IPS-18c (cell line): ENCODE measurements around the gene RPS23.
"Not testable (repeated sequence)": the region's sequence is repeated elsewhere in the genome, so short reads cannot be mapped to it uniquely, and the experiment has no call there.

Experiments
- H3K4me3 ChIP-seq: 2 replicates; pipeline ENCODE4 v1.7.0; 2013; ENCODE audit warnings: low read depth, mild to moderate bottlenecking, low read length, moderate library complexity; ENCODE audit not compliant: insufficient read depth
- H3K9me3 ChIP-seq: one replicate; pipeline ENCODE4 v1.6.1; 2013; ENCODE audit warnings: mild to moderate bottlenecking, low read length, moderate library complexity; ENCODE audit not compliant: control insufficient read depth, insufficient read depth

RPS23 gene

DNA sequence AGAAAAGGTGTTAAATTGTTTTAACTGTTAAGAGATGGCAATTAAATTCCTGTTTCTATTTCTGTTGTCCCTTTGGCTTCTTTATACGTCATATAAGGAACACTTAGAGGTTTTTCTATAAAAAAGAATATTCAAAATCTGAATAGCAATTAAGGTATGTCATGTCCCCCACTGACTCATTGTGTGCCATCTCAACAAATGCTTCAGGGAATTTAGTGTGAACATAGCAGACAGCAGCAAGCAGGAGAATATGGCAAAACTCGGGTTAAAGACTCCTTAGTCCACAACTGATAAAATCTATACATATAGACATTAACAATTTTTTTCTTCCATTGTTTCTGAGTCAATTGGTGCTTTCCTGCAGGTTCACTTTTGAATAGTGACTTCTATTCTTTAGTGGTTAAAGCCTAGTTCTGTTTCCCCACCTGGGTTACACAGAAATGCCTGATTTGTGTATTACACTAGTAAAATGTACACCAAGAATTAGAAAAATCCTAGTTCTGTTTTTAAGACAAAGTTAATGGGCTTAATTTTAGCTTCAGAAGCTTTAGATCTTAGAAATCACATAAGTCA is 17.9 kb upstream of the RPS23 start:
- Histone ChIP-seq H3K4me3 (no peak overlapping the region), H3K9me3 (no peaks in the 10 kb centered on the region)

DNA sequence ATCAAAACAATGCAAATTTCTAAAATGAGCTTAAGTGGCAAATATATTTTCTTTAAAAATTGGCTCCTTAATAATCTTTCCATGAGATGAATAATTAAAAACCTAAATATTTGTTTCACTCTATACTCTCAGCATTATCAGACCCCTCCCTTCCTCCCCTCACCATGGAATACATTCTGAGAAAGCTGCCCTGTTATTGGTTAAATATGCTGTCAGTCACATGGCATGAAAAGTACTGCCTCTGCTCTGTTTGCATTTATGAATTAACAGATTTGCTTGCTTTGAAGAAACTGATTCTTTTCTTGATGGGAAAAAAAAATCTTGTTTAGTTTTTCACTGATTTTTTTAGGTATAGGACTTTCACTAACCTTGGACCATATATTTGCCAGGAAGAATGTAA is 17.0 kb upstream of the RPS23 start:
- no peaks in the 10 kb centered on the region for H3K9me3 ChIP-seq
- H3K4me3 ChIP-seq = no peak overlapping the region

DNA sequence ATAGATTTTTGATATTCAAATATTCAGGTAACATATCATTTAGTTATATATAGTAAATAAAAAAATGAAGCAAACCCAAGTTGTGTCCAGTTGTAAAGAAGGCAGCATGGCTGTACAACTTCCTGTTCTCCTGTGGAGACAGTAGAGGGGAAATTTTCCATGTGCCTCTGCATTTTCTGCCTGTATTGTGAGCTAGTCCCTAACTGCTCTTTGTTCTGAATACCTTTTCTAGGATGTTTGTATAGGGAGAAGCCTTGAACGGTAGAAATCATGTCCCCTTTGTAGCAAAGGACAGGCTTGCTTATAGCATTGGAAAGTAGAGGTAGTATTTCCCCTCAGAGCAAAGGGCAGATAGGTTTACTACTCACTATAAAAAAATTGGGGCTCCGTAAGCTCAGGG is 13.3 kb upstream of the RPS23 start:
- H3K9me3 ChIP-seq = no peaks in the 10 kb centered on the region
- H3K4me3 ChIP-seq = no peak overlapping the region

DNA sequence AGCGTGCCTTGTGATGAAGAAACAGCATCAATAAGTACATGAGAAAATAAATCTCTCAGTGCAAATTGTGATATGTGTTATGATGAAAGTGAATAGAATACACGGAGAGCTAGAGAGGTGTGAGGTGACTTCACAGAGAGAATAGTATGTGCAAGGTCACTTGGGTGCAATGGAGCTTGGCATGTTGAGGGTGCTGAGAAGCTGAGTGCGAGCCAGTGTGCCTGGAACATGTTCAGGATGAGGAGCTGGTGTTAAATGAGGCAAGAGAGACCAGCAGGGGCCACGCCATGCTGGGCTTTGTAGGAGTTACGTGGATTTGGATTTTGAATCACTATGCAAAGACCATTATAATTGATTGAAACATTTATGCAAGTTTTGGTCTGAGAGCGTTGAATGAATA is 12.8 kb upstream of the RPS23 start:
- Histone ChIP-seq H3K4me3 (no peak overlapping the region), H3K9me3 (no peaks in the 10 kb centered on the region)

DNA sequence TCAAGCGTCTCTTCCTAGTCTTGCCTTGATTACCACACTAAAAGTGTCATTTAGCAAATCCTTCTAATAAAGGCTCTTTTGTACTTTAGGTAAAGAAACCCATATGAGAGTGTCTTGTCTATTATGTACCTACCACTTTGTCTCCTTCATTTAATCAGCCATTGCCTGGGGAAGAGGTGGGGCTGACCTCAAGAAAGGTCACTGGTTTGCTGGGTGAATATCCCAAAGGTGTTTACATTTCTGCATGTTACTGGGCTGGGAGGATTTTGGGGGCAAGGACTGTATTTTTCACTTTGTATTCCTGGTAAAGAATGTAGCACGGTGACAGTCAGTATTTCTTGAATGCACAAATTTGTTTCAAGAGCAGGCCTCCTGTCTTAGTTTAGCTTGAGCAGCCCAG is 11.9 kb upstream of the RPS23 start:
- no peak overlapping the region for H3K4me3 ChIP-seq
- no peaks in the 10 kb centered on the region for H3K9me3 ChIP-seq

DNA sequence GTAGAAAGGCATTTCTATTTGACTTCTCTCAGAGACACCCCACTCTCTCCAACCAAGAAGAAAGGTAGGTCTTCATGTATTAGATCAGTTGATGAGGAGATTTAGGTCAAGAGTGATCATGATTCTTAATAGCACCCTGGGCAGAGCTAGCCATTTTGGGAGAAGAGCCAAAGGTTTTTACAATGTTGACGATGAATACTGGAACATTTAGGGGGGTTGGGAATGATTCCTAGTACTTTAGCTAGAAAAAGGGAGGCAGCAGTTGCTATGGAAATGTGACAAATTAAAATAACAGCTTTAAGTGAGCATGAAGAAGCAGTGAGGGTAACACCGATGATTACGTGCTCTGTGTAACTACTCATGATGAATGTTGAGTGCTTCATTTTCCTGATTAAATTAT is 9.5 kb upstream of the RPS23 start:
- H3K4me3 ChIP-seq = no peak overlapping the region

DNA sequence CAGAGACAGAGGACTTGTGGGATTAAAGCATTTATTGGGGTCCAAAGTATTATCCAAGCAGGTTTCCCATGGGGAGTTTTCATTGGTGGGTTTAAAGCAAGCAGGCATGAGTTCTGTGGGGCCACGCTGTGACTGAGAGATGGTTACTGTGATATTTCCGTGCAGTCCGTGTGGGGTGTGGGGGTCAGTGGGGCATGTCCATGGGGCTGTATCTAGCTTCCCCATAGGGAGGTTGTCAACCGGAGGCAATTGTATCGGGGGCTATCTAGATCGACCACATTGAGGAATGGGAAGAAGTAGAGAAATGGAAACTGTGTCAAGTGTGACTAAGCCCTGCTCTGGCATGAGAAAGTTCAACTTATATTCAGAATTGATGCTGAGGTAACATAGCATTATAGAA is 7.1 kb upstream of the RPS23 start:
- no peaks in the 10 kb centered on the region for H3K9me3 ChIP-seq
- no peak overlapping the region for H3K4me3 ChIP-seq

More for the DNA sequence above, 9.5 kb upstream of the RPS23 start:
- H3K9me3 ChIP-seq = no peaks in the 10 kb centered on the region

DNA sequence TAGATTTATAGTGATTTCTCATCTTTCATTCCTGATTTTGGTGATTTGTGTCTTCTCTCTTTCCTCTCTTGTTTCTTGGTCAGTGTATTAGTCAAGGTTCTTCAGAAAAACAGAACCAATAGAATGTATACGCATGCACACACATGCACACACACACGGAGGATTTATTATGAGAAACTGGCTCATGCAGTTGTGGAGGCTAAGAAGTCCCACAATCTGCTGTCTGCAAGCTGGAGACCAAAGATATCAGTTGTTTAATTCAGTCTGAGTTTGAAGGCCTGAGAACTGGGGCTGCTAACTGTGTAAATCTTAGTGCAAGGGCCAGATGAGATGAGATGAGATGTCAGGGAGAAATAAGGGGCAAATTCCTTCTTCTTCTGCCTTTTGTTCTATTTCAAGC is 5.7 kb upstream of the RPS23 start:
- Histone ChIP-seq H3K4me3 (no peak overlapping the region), H3K9me3 (no peaks in the 10 kb centered on the region)

DNA sequence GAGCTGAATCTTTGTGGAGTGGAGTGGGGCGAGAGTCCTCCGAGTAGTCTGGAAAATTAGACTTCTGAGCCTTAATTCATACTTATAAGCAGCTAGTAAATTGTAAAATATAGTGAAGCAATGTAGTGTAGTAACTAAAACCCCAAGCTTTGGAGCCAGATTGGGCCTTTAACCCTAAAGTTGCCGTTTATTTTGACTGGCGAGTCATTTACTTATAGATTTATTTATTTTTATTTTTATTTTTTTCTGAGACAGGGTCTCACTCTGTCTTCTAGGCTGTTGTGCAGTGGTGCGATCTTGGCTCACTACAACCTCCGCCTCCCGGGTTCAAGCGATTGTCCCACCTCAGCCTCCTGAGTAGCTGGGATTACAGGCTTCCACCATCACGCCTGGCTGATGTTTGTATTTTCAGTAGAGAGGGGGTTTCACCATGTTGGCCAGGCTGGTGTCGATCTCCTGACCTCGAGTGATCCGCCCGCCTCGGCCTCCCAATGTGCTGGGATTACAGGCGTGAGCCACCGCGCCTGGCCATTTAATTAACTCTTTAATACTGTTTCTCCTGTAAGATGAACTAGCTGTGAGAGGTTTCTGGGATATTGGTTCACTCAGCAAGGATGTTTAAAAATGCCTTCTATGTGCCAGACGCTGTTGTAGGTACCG is 687 bp upstream of the RPS23 start:
- Histone ChIP-seq H3K4me3 (peak overlapping the region; percentile 86; the same call in 1 of the 2 replicates), H3K9me3 (no peaks in the 10 kb centered on the region)

DNA sequence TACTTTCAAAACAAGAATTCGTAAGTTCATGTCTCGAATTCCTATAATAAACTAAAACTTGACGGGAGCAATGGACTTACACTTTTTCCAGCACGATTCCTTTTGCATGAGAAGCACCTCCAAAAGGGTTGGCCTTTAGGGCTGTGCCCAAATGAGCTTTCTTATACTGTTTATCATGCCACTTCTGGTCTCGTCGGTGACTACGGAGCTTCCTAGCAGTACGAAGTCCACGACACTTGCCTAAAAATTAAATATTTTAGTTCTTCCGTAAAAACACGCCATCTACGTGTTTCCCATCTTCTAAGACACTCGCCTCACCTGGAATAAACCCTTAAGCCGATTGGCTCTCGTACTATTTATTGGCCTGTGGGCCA is 554 bp downstream of the RPS23 start:
- H3K9me3 ChIP-seq = no peaks in the 10 kb centered on the region
- peak overlapping the region; percentile 86 for H3K4me3 ChIP-seq

DNA sequence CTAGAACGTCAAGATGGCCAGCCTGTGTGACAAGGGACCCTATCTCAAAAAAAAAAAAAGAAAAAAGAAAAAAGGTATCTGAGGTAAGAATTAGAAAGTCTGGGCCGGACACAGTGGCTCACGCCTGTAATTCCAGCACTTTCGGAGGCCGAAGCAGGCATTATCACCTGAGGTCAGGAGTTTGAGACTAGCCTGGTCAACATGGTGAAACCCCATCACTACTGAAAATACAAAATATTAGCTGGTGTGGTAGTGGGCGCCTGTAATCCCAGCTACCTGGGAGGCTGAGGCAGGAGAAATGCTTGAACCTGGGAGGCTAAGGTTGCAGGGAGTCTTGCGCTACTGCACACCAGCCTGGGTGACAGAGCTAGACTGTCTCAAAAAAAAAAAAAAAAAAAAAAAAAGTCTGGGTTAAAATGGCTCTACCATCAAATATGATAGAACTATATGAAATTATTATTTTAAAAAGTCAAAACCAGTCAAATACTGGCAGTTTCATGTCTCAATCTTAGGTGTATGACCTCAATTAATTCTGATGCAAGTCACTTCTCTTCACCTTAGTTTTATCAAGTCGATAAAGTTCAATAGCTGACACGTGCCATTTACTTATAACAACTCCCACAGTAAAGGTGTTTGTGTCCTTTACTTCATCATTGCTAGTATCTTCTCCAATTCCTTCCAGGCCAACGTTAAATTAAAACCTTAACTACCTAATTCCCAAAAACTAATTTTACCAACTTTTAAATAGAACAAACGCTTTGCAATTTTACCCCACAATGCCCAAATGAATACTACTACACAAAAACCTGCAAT is 1.1 kb downstream of the RPS23 start:
- Histone ChIP-seq H3K4me3 (peak overlapping the region; percentile 86), H3K9me3 (no peaks in the 10 kb centered on the region)

DNA sequence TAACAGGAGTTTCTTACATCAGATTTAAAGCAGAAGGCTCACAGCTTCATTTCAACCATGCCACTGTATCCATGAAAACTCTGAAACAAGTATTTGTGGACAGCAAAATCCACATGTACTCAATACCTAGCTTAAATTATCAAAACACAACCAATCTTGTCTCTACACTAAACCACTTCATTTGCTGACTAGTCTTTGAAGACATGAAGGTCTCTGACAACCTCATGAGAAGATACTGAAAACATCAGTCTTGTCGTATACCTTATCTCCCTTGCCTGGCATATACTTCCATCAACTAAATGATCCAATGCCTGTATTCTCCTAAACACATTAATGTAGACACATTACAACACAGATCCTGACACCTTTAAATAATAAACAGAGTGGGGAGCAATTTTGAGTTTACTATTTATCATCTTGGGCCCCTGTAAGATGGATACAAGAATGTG is 2.9 kb downstream of the RPS23 start:
- H3K9me3 ChIP-seq = no peaks in the 10 kb centered on the region
- no peak overlapping the region for H3K4me3 ChIP-seq

DNA sequence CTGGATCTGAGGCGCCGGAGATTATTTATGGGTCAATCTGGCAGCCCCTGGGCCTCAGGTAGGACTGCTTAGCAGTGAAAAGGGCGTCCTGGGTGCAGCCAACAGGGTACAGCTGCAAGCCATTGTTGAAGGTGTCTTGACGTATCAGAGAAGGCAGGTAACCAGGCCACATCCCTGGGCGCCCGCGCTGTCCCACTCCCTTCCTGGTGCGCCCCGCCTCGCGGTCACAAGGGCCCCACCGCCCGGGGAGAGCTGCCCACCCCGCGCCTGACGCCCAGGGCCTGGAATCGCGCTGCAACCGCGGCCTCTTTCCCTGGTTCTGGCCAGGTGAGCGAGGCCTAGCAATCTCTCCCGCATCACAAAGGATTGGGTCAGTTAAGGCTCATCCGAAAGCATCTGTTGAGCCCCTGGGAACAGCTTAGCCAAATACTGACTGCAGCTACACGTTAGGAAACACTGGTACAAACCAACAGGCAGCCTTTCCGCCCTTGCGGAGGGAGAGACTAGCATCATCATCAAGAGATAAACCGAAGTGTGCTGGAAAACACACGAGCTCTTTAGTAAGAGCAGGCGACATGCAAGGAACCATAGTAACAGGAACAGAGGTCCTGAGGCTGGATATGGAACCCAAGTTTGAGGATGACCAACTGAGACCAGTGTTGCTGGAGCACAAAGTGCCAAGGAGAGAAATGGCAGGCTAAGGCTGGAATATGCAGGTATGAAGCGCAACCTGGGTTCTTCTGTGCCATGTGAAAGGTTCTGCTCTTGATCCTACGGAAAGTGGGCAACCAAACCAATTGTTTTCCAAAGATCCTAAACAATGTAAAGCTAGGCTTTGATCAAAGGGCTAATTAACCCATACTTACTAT is 3.6 kb downstream of the RPS23 start:
- H3K4me3 ChIP-seq = no peak overlapping the region
- no peaks in the 10 kb centered on the region for H3K9me3 ChIP-seq

DNA sequence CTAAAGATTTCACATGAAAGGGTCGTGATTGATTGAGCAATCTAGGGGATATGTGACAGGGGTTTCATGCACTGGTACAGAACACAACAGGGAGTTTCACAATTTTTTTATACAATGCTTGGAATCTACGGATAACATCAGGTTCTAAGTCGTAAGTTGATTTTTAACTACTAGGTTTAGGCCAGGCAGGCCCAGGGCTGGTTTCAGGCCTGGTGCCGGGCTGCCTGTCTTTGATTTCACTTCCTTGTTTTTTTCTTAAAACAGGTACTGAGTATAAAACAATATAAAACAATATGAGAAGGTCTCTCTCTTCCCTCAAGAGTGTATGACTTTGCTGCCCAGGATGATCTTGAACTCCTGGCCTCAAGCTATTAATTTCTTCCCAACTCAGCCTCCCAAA is 4.7 kb downstream of the RPS23 start:
- not testable (repeated sequence) for H3K9me3 ChIP-seq, H3K4me3 ChIP-seq

DNA sequence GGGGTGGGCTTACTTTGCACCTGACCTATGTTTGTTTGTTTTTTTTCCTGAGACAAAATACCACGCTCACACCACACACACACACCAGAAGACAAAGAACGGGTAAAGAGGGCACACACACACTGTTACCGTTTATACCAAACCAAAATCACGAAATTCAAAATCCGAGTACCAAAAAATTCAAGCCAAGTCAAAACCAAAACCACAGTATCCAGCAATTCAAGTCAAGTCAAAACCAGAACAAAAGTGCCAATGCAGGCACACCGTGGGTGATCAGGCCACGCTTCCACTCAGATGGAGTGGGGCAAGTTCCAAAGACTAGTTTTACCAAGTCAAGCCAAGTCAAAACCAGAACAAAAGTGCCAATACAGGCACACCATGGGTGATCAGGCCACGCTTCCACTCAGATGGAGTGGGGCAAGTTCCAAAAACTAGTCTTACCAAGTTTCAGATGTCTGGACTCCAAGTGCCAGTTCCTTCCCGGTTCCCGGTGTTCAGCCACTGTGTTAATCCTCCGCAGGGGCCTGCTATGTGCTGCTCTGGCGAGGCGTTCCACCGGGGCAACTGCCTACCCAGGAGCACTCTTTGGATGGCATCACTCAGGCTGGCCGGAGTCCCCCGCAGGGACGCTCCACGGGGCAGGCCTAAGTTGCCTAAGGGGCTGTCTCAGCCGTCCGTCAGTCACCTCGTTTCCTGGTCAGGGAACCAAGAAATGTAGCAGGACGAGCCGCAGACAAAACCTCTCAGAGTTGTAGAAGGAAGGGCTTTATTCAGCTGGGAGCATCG is 5.4 kb downstream of the RPS23 start:
- H3K9me3 ChIP-seq, H3K4me3 ChIP-seq: not testable (repeated sequence)

DNA sequence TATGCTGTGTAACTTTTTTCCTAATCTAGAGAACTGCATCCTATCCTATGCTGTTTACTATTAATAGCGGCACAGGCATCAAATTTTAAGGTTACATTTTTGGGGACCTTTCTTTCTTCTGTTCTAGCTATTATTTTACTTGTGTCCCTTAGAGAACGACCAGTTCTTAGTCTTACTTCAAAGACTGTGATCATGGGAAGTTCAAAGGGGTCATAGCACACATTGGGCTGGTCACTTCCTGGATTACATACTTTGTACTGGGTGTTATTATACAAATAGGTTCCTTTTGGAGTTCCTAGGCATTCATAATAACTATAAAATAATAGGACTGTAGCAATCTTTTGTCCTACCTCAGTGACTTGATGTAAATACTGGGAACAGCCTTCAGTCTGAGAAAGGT is 8.8 kb downstream of the RPS23 start:
- H3K9me3 ChIP-seq, H3K4me3 ChIP-seq: not testable (repeated sequence)
